HepG2 (cell line): Measurements from ENCODE around the gene PGAP1. TPM values are rescaled to one million over a fixed set of nuclear protein-coding genes. Genes with fewer than 3 reads are reported as not detected.

ENCODE experiments used
- ATAC-seq: fragments of 200-7000 bp; cut with Tn5 transposase; 3 replicates; pipeline ENCODE4 v1.9.1; 2020; ENCODE audit warnings: mild to moderate bottlenecking, moderate library complexity
- BruUV-seq: library from RNA; stranded (reverse); fragments of 400-500 nt; replicated peaks from 2 replicates; lab custom pipeline; 2021; lab: Mats Ljungman, UMichigan
- CTCF ChIA-PET: fragments of 300-600 bp; formaldehyde crosslinking; extraction: SDS; loops from one replicate; lab custom pipeline; 2021; ENCODE audit warnings: low total read pairs, inconsistent platforms, low intra/inter-chr PET ratio; lab: Yijun Ruan, JAX
- POLR2A ChIA-PET: fragments of 350-600 bp; sonication (Branson Sonifier 250); formaldehyde crosslinking; loops from one replicate; lab custom pipeline; 2020; ENCODE audit warnings: antibody characterized with exemption, inconsistent platforms; lab: Yijun Ruan, JAX
- DNase-seq: peaks from one replicate; pipeline ENCODE4 v3.0.0-alpha.2; 2015; ENCODE audit warnings: low spot score
- FAIRE-seq: peaks from 3 replicates; lab custom pipeline; 2011; peaks lifted over from hg19 to GRCh38; lab: Jason Lieb, UNC
- H2AFZ ChIP-seq: one replicate; pipeline ENCODE4 v1.6.1; 2011; ENCODE audit warnings: low read length, inconsistent platforms
- H3K27ac ChIP-seq: fragments of 300-600 bp; 3 replicates; pipeline ENCODE4 v1.8.0; 2011; ENCODE audit warnings: mixed run types, mild to moderate bottlenecking, mixed read lengths, low read length, inconsistent platforms; ENCODE audit not compliant: insufficient read depth; ENCODE audit errors: extremely low read length
- H3K27me3 ChIP-seq, 2 experiments: fragments of 200-600 bp in 1 of 2; 2 replicates in 1 of 2; 3 replicates in 1 of 2; pipeline versions ENCODE4 v1.6.0 to v1.8.0; 2011; ENCODE audit warnings: low read length in 2 of 2, mild to moderate bottlenecking in 2 of 2, moderate library complexity in 2 of 2, inconsistent platforms in 1 of 2; ENCODE audit not compliant: insufficient read depth in 2 of 2, control insufficient read depth in 1 of 2
- H3K36me3 ChIP-seq, 2 experiments: fragments of 200-600 bp in 1 of 2; replicated peaks in 1 of 2; 2 replicates in 1 of 2; 3 replicates in 1 of 2; pipeline versions ENCODE4 v1.5.1 to v1.8.0; 2011; ENCODE audit warnings: low read length in 2 of 2, inconsistent platforms in 1 of 2; ENCODE audit not compliant: insufficient read depth in 2 of 2, control insufficient read depth in 1 of 2
- H3K4me1 ChIP-seq: 2 replicates; pipeline ENCODE4 v1.5.1; 2012; ENCODE audit warnings: low read length, inconsistent platforms; ENCODE audit not compliant: insufficient read depth
- H3K4me2 ChIP-seq: 2 replicates; pipeline ENCODE4 v1.6.0; 2011; ENCODE audit warnings: low read depth, low read length, inconsistent platforms
- H3K4me3 ChIP-seq, 3 experiments: fragments of 200-600 bp in 1 of 3; sonication (generic), shearing (Covaris generic) in 1 of 3; replicated peaks in 1 of 3; 2 replicates each; pipeline ENCODE4 v1.5.1; 2011 to 2016; ENCODE audit warnings: low read length in 3 of 3, inconsistent platforms in 2 of 3, low read depth in 2 of 3, mild to moderate bottlenecking in 2 of 3, control low read depth in 1 of 3, mixed read lengths in 1 of 3; ENCODE audit not compliant: insufficient read depth in 1 of 3
- H3K79me2 ChIP-seq: one replicate; pipeline ENCODE4 v1.6.1; 2011; ENCODE audit warnings: low read length, inconsistent platforms; ENCODE audit not compliant: insufficient read depth
- H3K9ac ChIP-seq: 2 replicates; pipeline ENCODE4 v1.6.0; 2011; ENCODE audit warnings: mild to moderate bottlenecking, low read depth, low read length, inconsistent platforms; ENCODE audit not compliant: insufficient read depth
- H3K9me3 ChIP-seq: 2 replicates; pipeline ENCODE4 v1.5.1; 2012; ENCODE audit warnings: mild to moderate bottlenecking, low read length
- H4K20me1 ChIP-seq: 2 replicates; pipeline ENCODE4 v1.6.0; 2011; ENCODE audit warnings: inconsistent platforms, mild to moderate bottlenecking, low read length, moderate library complexity; ENCODE audit not compliant: insufficient read depth
- FOXA1 ChIP-seq, 2 experiments: fragments of 450-650 bp in 1 of 2; sonication (generic) in 1 of 2; formaldehyde crosslinking in 1 of 2; IDR thresholded peaks; 2 replicates each; pipeline versions ENCODE4 v1.4.0 to v1.6.1; 2016 to 2020; ENCODE audit warnings: missing genetic modification reagents in 1 of 2
- HDAC2 ChIP-seq: sonication (generic); formaldehyde crosslinking; IDR thresholded peaks from 2 replicates; pipeline ENCODE4 v1.4.0; 2020; ENCODE audit warnings: missing genetic modification reagents
- HES4 ChIP-seq: sonication (generic); formaldehyde crosslinking; IDR thresholded peaks from 2 replicates; pipeline ENCODE4 v1.9.0; 2021; ENCODE audit warnings: mild to moderate bottlenecking, missing genetic modification reagents, borderline replicate concordance
- NR2F2 ChIP-seq: IDR thresholded peaks from 2 replicates; pipeline ENCODE4 v1.6.1; 2012; ENCODE audit warnings: low read depth, inconsistent platforms, borderline replicate concordance
- RBM39 ChIP-seq: fragments of 200-400 bp; formaldehyde crosslinking; IDR thresholded peaks from one replicate; pipeline ENCODE4 v1.6.1; 2018; ENCODE audit warnings: antibody characterized with exemption, mild to moderate bottlenecking, low read depth, low read length; ENCODE audit not compliant: poor library complexity, severe bottlenecking
- SMYD3 ChIP-seq: sonication (generic); formaldehyde crosslinking; IDR thresholded peaks from 2 replicates; pipeline ENCODE4 v1.8.1; 2023; ENCODE audit warnings: mild to moderate bottlenecking, missing genetic modification reagents
- THYN1 ChIP-seq: sonication (generic); formaldehyde crosslinking; IDR thresholded peaks from 2 replicates; pipeline ENCODE4 v1.8.1; 2023; ENCODE audit warnings: low read depth, mild to moderate bottlenecking, moderate library complexity, missing genetic modification reagents, borderline replicate concordance
- ZBTB2 ChIP-seq: sonication (generic); formaldehyde crosslinking; IDR thresholded peaks from 2 replicates; pipeline ENCODE4 v1.8.0; 2022; ENCODE audit warnings: low read depth, missing genetic modification reagents
- ZBTB20 ChIP-seq: sonication (generic); formaldehyde crosslinking; IDR thresholded peaks from 2 replicates; pipeline ENCODE4 v1.8.1; 2023; ENCODE audit warnings: missing genetic modification reagents, low read depth, mild to moderate bottlenecking, borderline replicate concordance
- ZFP90 ChIP-seq: sonication (generic); formaldehyde crosslinking; IDR thresholded peaks from 2 replicates; pipeline ENCODE4 v1.8.0; 2022; ENCODE audit warnings: missing genetic modification reagents, mild to moderate bottlenecking, inconsistent platforms, borderline replicate concordance
- ZMYM4 ChIP-seq: sonication (generic); formaldehyde crosslinking; IDR thresholded peaks from 2 replicates; pipeline ENCODE4 v1.8.1; 2023; ENCODE audit warnings: mild to moderate bottlenecking, missing genetic modification reagents
- ZNF512B ChIP-seq: sonication (generic); formaldehyde crosslinking; IDR thresholded peaks from 2 replicates; pipeline ENCODE4 v1.5.1; 2020; ENCODE audit warnings: missing genetic modification reagents, mild to moderate bottlenecking, borderline replicate concordance
- ZNF552 ChIP-seq: sonication (generic); formaldehyde crosslinking; IDR thresholded peaks from 2 replicates; pipeline ENCODE4 v1.9.0; 2022; ENCODE audit warnings: missing genetic modification reagents, mild to moderate bottlenecking, borderline replicate concordance
- ZNF577 ChIP-seq: sonication (generic); formaldehyde crosslinking; IDR thresholded peaks from 2 replicates; pipeline ENCODE4 v1.4.0; 2020; ENCODE audit warnings: mild to moderate bottlenecking, low read depth, missing genetic modification reagents, borderline replicate concordance
- ZNF703 ChIP-seq: sonication (generic); formaldehyde crosslinking; IDR thresholded peaks from 2 replicates; pipeline ENCODE4 v1.5.1; 2020; ENCODE audit warnings: missing genetic modification reagents, mild to moderate bottlenecking, moderate library complexity, borderline replicate concordance
- WGBS: methylation state at CpG from one replicate; pipeline ENCODE4 v1.1.6; 2017; ENCODE audit warnings: low lambda C conversion rate; 5-methylcytosine and 5-hydroxymethylcytosine counted together
- in situ Hi-C: cut with HindIII; loops from 2 replicates; pipeline ENCODE4 v1.10.0; 2017; ENCODE audit warnings: low pct_unique_long_range_greater_than_20kb; ENCODE audit not compliant: extremely low pct_ligation_motif_present
- intact Hi-C: fragments of 100-400 bp; cut with micrococcal nuclease; formaldehyde crosslinking; loops from one replicate; pipeline ENCODE4 v1.10.0; 2022; ENCODE audit not compliant: unreplicated experiment
- polyA plus RNA-seq, 8 experiments: library from polyadenylated mRNA; depleted of rRNA in 3 of 8; stranded (reverse) in 7 of 8; unstranded in 1 of 8; fragments of >200 nt; fragmentation: Illumina TruSeq in 4 of 8; extraction: Trizol in 4 of 8; gene quantifications; 2 replicates each; pipeline versions ENCODE4 v1.2.1 to v1.2.3, GENCODE V29; 2011 to 2016; ENCODE audit warnings: low read depth in 4 of 8, missing spikeins in 1 of 8, mixed read lengths in 1 of 8; ENCODE audit not compliant: insufficient read depth in 1 of 8
- total RNA-seq, 5 experiments: library from RNA; depleted of rRNA; stranded (reverse); fragments of >200 nt; fragmentation: Illumina TruSeq; extraction: Trizol; gene quantifications; 2 replicates each; pipeline ENCODE4 v1.2.3, GENCODE V29; 2016; ENCODE audit warnings: low read depth in 1 of 5

Gene PGAP1
- total and polyA plus RNA-seq, 2 of the 13 experiments (the other 11 are each of a cell fraction or from before 2014, with no cell fraction given): 4.1 to 6.4 TPM

GRCh38 chr2:196804381-196804780, 122.1 kb downstream of the PGAP1 start:
- no TSS peak for BruUV-seq
- Histone ChIP-seq H3K79me2 (no peaks in the 10 kb centered on the region), H3K9me3 (no peaks in the 10 kb centered on the region), H4K20me1 (no peaks in the 10 kb centered on the region), H3K4me3 (no peak overlapping the region), H3K27me3 (no peaks in the 10 kb centered on the region; a peak in 1 of 5 replicates), H3K36me3 (no peaks in the 10 kb centered on the region), H2AFZ (no peak overlapping the region), H3K9ac (no peak overlapping the region), H3K4me1 (peaks cover 16% of the 10 kb centered on the region; the same call in 1 of the 2 replicates), H3K27ac (no peak overlapping the region), H3K4me2 (no peak overlapping the region)
- in situ Hi-C loops: no loop called here
- no peak for ATAC-seq
- CTCF ChIA-PET: no interaction called here
- WGBS: 0% methylated on average over 1 of the region's 1 CpG
- intact Hi-C loops: no loop called here
- TF ChIP-seq ZMYM4 (CRISPR knock-in tag): no peak
- no peak for TF ChIP-seq HES4
- no peak for TF ChIP-seq NR2F2
- POLR2A ChIA-PET: no interaction called here
- FAIRE-seq: no peak
- no peak for DNase-seq

GRCh38 chr2:196802401-196802800, 124.1 kb downstream of the PGAP1 start:
- Histone ChIP-seq H3K36me3 (no peaks in the 10 kb centered on the region; a peak in 1 of 5 replicates), H3K9ac (no peak overlapping the region), H3K79me2 (peaks cover 10% of the 10 kb centered on the region), H3K27me3 (peaks cover 0 to 4% of the 10 kb centered on the region in 2 experiments; a peak in 1 of 5 replicates), H3K4me1 (peaks cover 26% of the 10 kb centered on the region), H3K27ac (no peak overlapping the region), H2AFZ (no peak overlapping the region), H3K4me3 (no peak overlapping the region), H3K4me2 (no peak overlapping the region), H4K20me1 (no peaks in the 10 kb centered on the region), H3K9me3 (no peaks in the 10 kb centered on the region)
- WGBS: 52% methylated on average over 2 of the region's 2 CpGs
- in situ Hi-C loops (no loop called here), intact Hi-C loops (no loop called here)
- ATAC-seq (no peak), DNase-seq (no peak), FAIRE-seq (no peak)
- ChIA-PET CTCF (no interaction called here), POLR2A (no interaction called here)
- BruUV-seq: no TSS peak
- TF ChIP-seq ZNF703 (CRISPR knock-in tag) (no peak), SMYD3 (no peak), THYN1 (CRISPR knock-in tag) (no peak), ZBTB2 (no peak), ZFP90 (CRISPR knock-in tag) (no peak), ZNF512B (CRISPR knock-in tag) (no peak), ZBTB20 (CRISPR knock-in tag) (no peak), ZNF552 (CRISPR knock-in tag) (no peak), HDAC2 (no peak), ZNF577 (no peak), RBM39 (no peak), FOXA1 (IDR thresholded peaks at IDR 0.05) (no peak), FOXA1 (CRISPR knock-in tag; IDR thresholded peaks at IDR 0.05) (no peak)
